ENCODE data around the gene PPP1R16B.

Gene PPP1R16B

GRCh38 chr20:38941726-38942389 lies 136.4 kb downstream of the PPP1R16B start:
- Histone ChIP-seq H3K9me3 (ENCODE audit: low read depth, low read length) (no peaks in the 10 kb centered on the region), H3K27ac (no peak overlapping the region), H3K36me3 (ENCODE audit: insufficient read depth, low read length) (peaks cover 83% of the 10 kb centered on the region), H3K9ac (ENCODE audit: insufficient read length) (no peak overlapping the region), H3K4me3 (no peak overlapping the region)
- DNase-seq (ENCODE audit: low read depth, low spot score): no peak
- TF ChIP-seq FOXP2 (optimal IDR thresholded peaks at IDR 0.05; ENCODE audit: control extremely low read depth, extremely low read length, insufficient read depth) (no peak), POLR2AphosphoS5 (IDR thresholded peaks at IDR 0.05; ENCODE audit: borderline replicate concordance, low read depth, low read length) (no peak), EZH2 (IDR thresholded peaks at IDR 0.05) (no peak)

- H3K4me3 ChIP-seq: no peak overlapping the region
- peaks cover 91% of the 10 kb centered on the region for H3K36me3 ChIP-seq (ENCODE audit: insufficient read depth, low read length)
- H3K27ac ChIP-seq: no peak overlapping the region
- H3K9me3 ChIP-seq (ENCODE audit: low read depth, low read length): no peaks in the 10 kb centered on the region
- no peak overlapping the region for H3K9ac ChIP-seq (ENCODE audit: insufficient read length)
- DNase-seq (ENCODE audit: low read depth, low spot score): no peak
- TF ChIP-seq POLR2AphosphoS5 (IDR thresholded peaks at IDR 0.05; ENCODE audit: borderline replicate concordance, low read depth, low read length) (no peak), FOXP2 (optimal IDR thresholded peaks at IDR 0.05; ENCODE audit: control extremely low read depth, extremely low read length, insufficient read depth) (no peak), EZH2 (IDR thresholded peaks at IDR 0.05) (no peak)
These were observed 139.5 kb downstream of the PPP1R16B start for GRCh38 chr20:38945012-38945411.

GRCh38 chr20:38946836-38947235 lies 141.3 kb downstream of the PPP1R16B start:
- no peak for DNase-seq (ENCODE audit: low read depth, low spot score)
- Histone ChIP-seq H3K9ac (ENCODE audit: insufficient read length) (no peak overlapping the region), H3K36me3 (ENCODE audit: insufficient read depth, low read length) (peaks cover 91% of the 10 kb centered on the region), H3K9me3 (ENCODE audit: low read depth, low read length) (no peaks in the 10 kb centered on the region), H3K4me3 (no peak overlapping the region), H3K27ac (no peak overlapping the region)
- TF ChIP-seq FOXP2 (optimal IDR thresholded peaks at IDR 0.05; ENCODE audit: control extremely low read depth, extremely low read length, insufficient read depth) (no peak), POLR2AphosphoS5 (IDR thresholded peaks at IDR 0.05; ENCODE audit: borderline replicate concordance, low read depth, low read length) (no peak), EZH2 (IDR thresholded peaks at IDR 0.05) (no peak)

- no peak overlapping the region for H3K4me3 ChIP-seq
- no peak for DNase-seq (ENCODE audit: low read depth, low spot score)
- H3K27ac ChIP-seq: no peak overlapping the region
- no peak overlapping the region for H3K9ac ChIP-seq (ENCODE audit: insufficient read length)
- no peak for TF ChIP-seq FOXP2 (optimal IDR thresholded peaks at IDR 0.05; ENCODE audit: control extremely low read depth, extremely low read length, insufficient read depth)
- H3K36me3 ChIP-seq (ENCODE audit: insufficient read depth, low read length): peaks cover 91% of the 10 kb centered on the region
- no peaks in the 10 kb centered on the region for H3K9me3 ChIP-seq (ENCODE audit: low read depth, low read length)
These were observed 142.4 kb downstream of the PPP1R16B start for GRCh38 chr20:38947931-38948362.

GRCh38 chr20:38950254-38950653 lies 144.8 kb downstream of the PPP1R16B start:
- H3K9me3 ChIP-seq (ENCODE audit: low read depth, low read length): no peaks in the 10 kb centered on the region
- no peak overlapping the region for H3K9ac ChIP-seq (ENCODE audit: insufficient read length)
- H3K36me3 ChIP-seq (ENCODE audit: insufficient read depth, low read length): peaks cover 85% of the 10 kb centered on the region
- no peak for DNase-seq (ENCODE audit: low read depth, low spot score)
- no peak overlapping the region for H3K4me3 ChIP-seq
- TF ChIP-seq FOXP2 (optimal IDR thresholded peaks at IDR 0.05; ENCODE audit: control extremely low read depth, extremely low read length, insufficient read depth): no peak
- no peak overlapping the region for H3K27ac ChIP-seq

GRCh38 chr20:38951611-38952010 lies 146.1 kb downstream of the PPP1R16B start:
- Histone ChIP-seq H3K36me3 (ENCODE audit: insufficient read depth, low read length) (peaks cover 75% of the 10 kb centered on the region), H3K9me3 (ENCODE audit: low read depth, low read length) (no peaks in the 10 kb centered on the region), H3K9ac (ENCODE audit: insufficient read length) (no peak overlapping the region), H3K27ac (no peak overlapping the region), H3K4me3 (no peak overlapping the region)
- no peak for TF ChIP-seq POLR2AphosphoS5 (IDR thresholded peaks at IDR 0.05; ENCODE audit: borderline replicate concordance, low read depth, low read length)
- TF ChIP-seq EZH2 (IDR thresholded peaks at IDR 0.05): no peak
- TF ChIP-seq FOXP2 (optimal IDR thresholded peaks at IDR 0.05; ENCODE audit: control extremely low read depth, extremely low read length, insufficient read depth): no peak
- no peak for DNase-seq (ENCODE audit: low read depth, low spot score)

GRCh38 chr20:38952153-38952552 lies 146.7 kb downstream of the PPP1R16B start:
- TF ChIP-seq POLR2AphosphoS5 (IDR thresholded peaks at IDR 0.05; ENCODE audit: borderline replicate concordance, low read depth, low read length): no peak
- TF ChIP-seq EZH2 (IDR thresholded peaks at IDR 0.05): no peak
- TF ChIP-seq FOXP2 (optimal IDR thresholded peaks at IDR 0.05; ENCODE audit: control extremely low read depth, extremely low read length, insufficient read depth): no peak
- Histone ChIP-seq H3K27ac (no peak overlapping the region), H3K36me3 (ENCODE audit: insufficient read depth, low read length) (peaks cover 70% of the 10 kb centered on the region)

GRCh38 chr20:38953630-38954340 lies 148.3 kb downstream of the PPP1R16B start:
- Histone ChIP-seq H3K9ac (ENCODE audit: insufficient read length) (no peak overlapping the region), H3K36me3 (ENCODE audit: insufficient read depth, low read length) (peaks cover 54% of the 10 kb centered on the region), H3K27ac (no peak overlapping the region), H3K4me3 (no peak overlapping the region), H3K9me3 (ENCODE audit: low read depth, low read length) (no peaks in the 10 kb centered on the region)
- TF ChIP-seq FOXP2 (optimal IDR thresholded peaks at IDR 0.05; ENCODE audit: control extremely low read depth, extremely low read length, insufficient read depth) (no peak), POLR2AphosphoS5 (IDR thresholded peaks at IDR 0.05; ENCODE audit: borderline replicate concordance, low read depth, low read length) (no peak), EZH2 (IDR thresholded peaks at IDR 0.05) (no peak)
- no peak for DNase-seq (ENCODE audit: low read depth, low spot score)

More at GRCh38 chr20:38952153-38952552, 146.7 kb downstream of the PPP1R16B start:
- Histone ChIP-seq H3K4me3 (no peak overlapping the region), H3K9me3 (ENCODE audit: low read depth, low read length) (no peaks in the 10 kb centered on the region), H3K9ac (ENCODE audit: insufficient read length) (no peak overlapping the region)
- DNase-seq (ENCODE audit: low read depth, low spot score): no peak

Measured in SK-N-MC (cell line).